ACHN (cell line): ENCODE measurements around the gene LGALS8.

Experiments used
- DNase-seq: peaks from one replicate; pipeline ENCODE4 v3.0.0-alpha.2; 2015
- in situ Hi-C: cut with HindIII; loops from 2 replicates; pipeline ENCODE4 v1.10.0; 2017; ENCODE audit warnings: low sequenced_read_pairs, low pct_ligation_motif_present, low pct_unique_long_range_greater_than_20kb

Gene LGALS8

GRCh38 chr1:236530959-236531358 is 7.2 kb downstream of the LGALS8 start:
- no peak for DNase-seq
- in situ Hi-C loops, result no loop called here

- no peak for DNase-seq
- in situ Hi-C loops, result no loop called here
Measured at GRCh38 chr1:236532850-236533249, 9.1 kb downstream of the LGALS8 start.

- in situ Hi-C loops, result no loop called here
- DNase-seq, result peak; percentile 42
Measured at GRCh38 chr1:236534151-236534651, 10.4 kb downstream of the LGALS8 start.

- in situ Hi-C loops, result no loop called here
- no peak for DNase-seq
Measured at GRCh38 chr1:236535190-236535589, 11.4 kb downstream of the LGALS8 start.

GRCh38 chr1:236535662-236536161 is 11.9 kb downstream of the LGALS8 start:
- DNase-seq, result no peak
- in situ Hi-C loops, result no loop called here

- DNase-seq, result no peak
- in situ Hi-C loops, result no loop called here
Measured at GRCh38 chr1:236536540-236536939, 12.8 kb downstream of the LGALS8 start.

GRCh38 chr1:236540813-236541465 is 17.2 kb downstream of the LGALS8 start:
- in situ Hi-C loops, result no loop called here
- no peak for DNase-seq

GRCh38 chr1:236541710-236542109 is 17.9 kb downstream of the LGALS8 start:
- DNase-seq, result no peak
- in situ Hi-C loops, result no loop called here

GRCh38 chr1:236543065-236543669 is 19.4 kb downstream of the LGALS8 start:
- DNase-seq, result no peak
- in situ Hi-C loops, result no loop called here

- in situ Hi-C loops, result no loop called here
- DNase-seq, result no peak
Measured at GRCh38 chr1:236545621-236546169, 21.9 kb downstream of the LGALS8 start.

- no peak for DNase-seq
Measured at GRCh38 chr1:236548452-236548851, 24.7 kb downstream of the LGALS8 start.

GRCh38 chr1:236550961-236551851 is 27.4 kb downstream of the LGALS8 start:
- in situ Hi-C loops, result no loop called here
- no peak for DNase-seq

More at GRCh38 chr1:236548452-236548851, 24.7 kb downstream of the LGALS8 start:
- in situ Hi-C loops, result no loop called here

- in situ Hi-C loops, result no loop called here
- DNase-seq, result no peak
Measured at GRCh38 chr1:236552096-236552495, 28.3 kb downstream of the LGALS8 start.

GRCh38 chr1:236552901-236553300 is 29.1 kb downstream of the LGALS8 start:
- DNase-seq, result no peak
- in situ Hi-C loops, result no loop called here

- no peak for DNase-seq
- in situ Hi-C loops, result no loop called here
Measured at GRCh38 chr1:236553370-236553769, 29.6 kb downstream of the LGALS8 start.

- in situ Hi-C loops, result no loop called here
- DNase-seq, result no peak
Measured at GRCh38 chr1:236556606-236557005, 32.8 kb downstream of the LGALS8 start.

- DNase-seq, result no peak
- in situ Hi-C loops, result no loop called here
Measured at GRCh38 chr1:236558081-236558480, 34.3 kb downstream of the LGALS8 start.

- no peak for DNase-seq
- in situ Hi-C loops, result no loop called here
Measured at GRCh38 chr1:236558846-236559245, 35.1 kb downstream of the LGALS8 start.
